ENCODE measurements around the gene ACOX3. TPM values are rescaled to one million over a fixed set of nuclear protein-coding genes. Genes with fewer than 3 reads are reported as not detected.

ACOX3 gene
- total RNA-seq, 4 donors from 2014 or later: 19.0 to 32.9 (median 22.1) TPM

GRCh38 chr4:8370835-8371595, 69.5 kb downstream of the ACOX3 start:
- Histone ChIP-seq H3K27ac (peak overlapping the region in 1 of 4 donors; percentile 57), H3K9me3 (no peaks in the 10 kb centered on the region), H3K4me1 (peaks cover 0 to 6% of the 10 kb centered on the region in 2 donors), H3K4me3 (no peak overlapping the region), H3K27me3 (no peaks in the 10 kb centered on the region), H3K36me3 (no peaks in the 10 kb centered on the region)
- ATAC-seq (peak; percentile 71 to 85), DNase-seq (peak in 1 of 2 donors; percentile 75)
- intact Hi-C loops (cut with DNase I; ENCODE audit: low total_unique reads) (no loop called here), in situ Hi-C loops (cut with MboI; ENCODE audit: low sequenced_read_pairs in 4 of 4) (no loop called here)
- TF ChIP-seq, protein P1, sequence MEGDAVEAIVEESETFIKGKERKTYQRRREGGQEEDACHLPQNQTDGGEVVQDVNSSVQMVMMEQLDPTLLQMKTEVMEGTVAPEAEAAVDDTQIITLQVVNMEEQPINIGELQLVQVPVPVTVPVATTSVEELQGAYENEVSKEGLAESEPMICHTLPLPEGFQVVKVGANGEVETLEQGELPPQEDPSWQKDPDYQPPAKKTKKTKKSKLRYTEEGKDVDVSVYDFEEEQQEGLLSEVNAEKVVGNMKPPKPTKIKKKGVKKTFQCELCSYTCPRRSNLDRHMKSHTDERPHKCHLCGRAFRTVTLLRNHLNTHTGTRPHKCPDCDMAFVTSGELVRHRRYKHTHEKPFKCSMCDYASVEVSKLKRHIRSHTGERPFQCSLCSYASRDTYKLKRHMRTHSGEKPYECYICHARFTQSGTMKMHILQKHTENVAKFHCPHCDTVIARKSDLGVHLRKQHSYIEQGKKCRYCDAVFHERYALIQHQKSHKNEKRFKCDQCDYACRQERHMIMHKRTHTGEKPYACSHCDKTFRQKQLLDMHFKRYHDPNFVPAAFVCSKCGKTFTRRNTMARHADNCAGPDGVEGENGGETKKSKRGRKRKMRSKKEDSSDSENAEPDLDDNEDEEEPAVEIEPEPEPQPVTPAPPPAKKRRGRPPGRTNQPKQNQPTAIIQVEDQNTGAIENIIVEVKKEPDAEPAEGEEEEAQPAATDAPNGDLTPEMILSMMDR (IDR thresholded peaks at IDR 0.05 in 4 of 5, conservative IDR thresholded peaks at IDR 0.05 in 1 of 5): no peak
- TF ChIP-seq POLR2A (IDR thresholded peaks at IDR 0.05): no peak

- in situ Hi-C loops (cut with MboI; ENCODE audit: low sequenced_read_pairs in 4 of 4): no loop called here
- H3K4me3 ChIP-seq: no peak overlapping the region
- DNase-seq: no peak
- H3K27me3 ChIP-seq: no peaks in the 10 kb centered on the region
- H3K4me1 ChIP-seq: peaks cover 0 to 6% of the 10 kb centered on the region in 2 donors
- peak overlapping the region in 1 of 4 donors; percentile 57 for H3K27ac ChIP-seq
- H3K9me3 ChIP-seq: no peaks in the 10 kb centered on the region
- no peak for ATAC-seq
- peaks cover 0 to 4% of the 10 kb centered on the region in 2 donors for H3K36me3 ChIP-seq
- intact Hi-C loops (cut with DNase I; ENCODE audit: low total_unique reads): no loop called here
- TF ChIP-seq POLR2A (IDR thresholded peaks at IDR 0.05): no peak
- TF ChIP-seq, protein P1 (IDR thresholded peaks at IDR 0.05 in 4 of 5, conservative IDR thresholded peaks at IDR 0.05 in 1 of 5): no peak
Measured at GRCh38 chr4:8370106-8370787, 70.3 kb downstream of the ACOX3 start.

DNA sequence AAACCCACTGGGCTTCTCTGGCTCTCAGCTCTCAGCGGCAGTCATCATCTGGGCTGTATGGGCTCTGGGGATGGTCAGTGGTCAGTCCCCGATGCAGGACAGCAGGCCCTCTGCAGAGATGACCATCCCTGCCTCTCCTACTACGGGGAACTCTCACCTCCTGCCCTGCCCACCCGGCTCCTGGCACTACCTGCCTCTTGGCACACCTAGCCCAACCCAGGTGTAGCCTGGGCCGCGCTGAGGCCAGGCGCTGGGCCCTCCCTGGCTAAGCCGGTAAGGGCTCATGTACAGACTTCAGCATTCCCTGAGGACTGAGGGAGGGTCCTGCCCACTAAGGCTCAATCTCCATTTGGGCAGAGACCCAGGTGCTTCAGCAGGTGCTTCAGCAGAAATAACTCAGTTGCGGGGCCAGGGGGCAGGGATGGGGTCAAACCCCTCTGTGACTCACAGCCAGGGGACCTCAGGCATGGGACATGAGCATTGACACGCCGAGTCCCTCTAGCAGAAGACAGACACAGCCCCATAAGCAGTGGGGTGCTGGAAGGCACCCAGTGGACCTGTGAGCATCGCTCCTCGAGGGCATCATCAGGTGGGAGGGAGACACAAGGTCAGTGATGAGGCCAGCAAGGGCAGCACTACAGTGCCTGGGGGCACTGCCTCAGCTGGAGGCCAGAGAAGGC, 71.0 kb downstream of the ACOX3 start:
- H3K27me3 ChIP-seq: no peaks in the 10 kb centered on the region
- H3K36me3 ChIP-seq: peaks cover 0 to 6% of the 10 kb centered on the region in 2 donors
- no peak overlapping the region for H3K27ac ChIP-seq
- in situ Hi-C loops (cut with MboI; ENCODE audit: low sequenced_read_pairs in 4 of 4): no loop called here
- H3K4me1 ChIP-seq: peaks cover 0 to 6% of the 10 kb centered on the region in 2 donors
- H3K4me3 ChIP-seq: no peak overlapping the region
- TF ChIP-seq POLR2A (IDR thresholded peaks at IDR 0.05): no peak
- TF ChIP-seq, protein P1 (IDR thresholded peaks at IDR 0.05 in 4 of 5, conservative IDR thresholded peaks at IDR 0.05 in 1 of 5): no peak
- no peak for DNase-seq
- intact Hi-C loops (cut with DNase I; ENCODE audit: low total_unique reads): no loop called here
- no peak for ATAC-seq
- no peaks in the 10 kb centered on the region for H3K9me3 ChIP-seq

DNA sequence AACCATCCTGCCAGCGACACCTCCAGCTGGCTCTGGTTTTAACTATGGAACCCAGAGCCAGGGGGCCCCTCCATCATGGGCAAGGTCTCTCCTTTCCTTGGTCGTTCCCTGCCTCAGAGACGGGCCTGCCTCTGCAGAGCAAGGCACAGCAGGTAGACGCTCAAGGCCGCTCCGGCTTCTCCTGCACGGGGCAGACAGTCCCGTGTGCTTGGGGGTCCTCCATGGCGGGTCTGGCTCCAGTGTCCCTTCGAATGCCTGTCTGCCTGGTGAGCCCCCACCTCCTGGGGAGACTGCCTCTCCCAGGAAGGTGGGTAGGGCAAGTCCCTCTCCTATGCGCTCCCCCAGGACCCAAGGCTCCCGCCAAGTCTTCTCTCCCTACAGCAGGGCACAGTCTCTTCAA, 71.5 kb downstream of the ACOX3 start:
- DNase-seq: no peak
- intact Hi-C loops (cut with DNase I; ENCODE audit: low total_unique reads): no loop called here

More for the DNA sequence above, 71.5 kb downstream of the ACOX3 start:
- in situ Hi-C loops (cut with MboI; ENCODE audit: low sequenced_read_pairs in 4 of 4): no loop called here
- H3K27me3 ChIP-seq: no peaks in the 10 kb centered on the region
- peaks cover 0 to 6% of the 10 kb centered on the region in 2 donors for H3K4me1 ChIP-seq
- no peak overlapping the region for H3K27ac ChIP-seq
- no peak for ATAC-seq
- no peak for TF ChIP-seq POLR2A (IDR thresholded peaks at IDR 0.05)
- TF ChIP-seq, protein P1 (IDR thresholded peaks at IDR 0.05 in 4 of 5, conservative IDR thresholded peaks at IDR 0.05 in 1 of 5): no peak
- H3K9me3 ChIP-seq: no peaks in the 10 kb centered on the region
- H3K36me3 ChIP-seq: peaks cover 0 to 6% of the 10 kb centered on the region in 2 donors
- H3K4me3 ChIP-seq: no peak overlapping the region
